K562 (cell line): ENCODE results near the gene HYOU1. TPM values are rescaled to one million over a fixed set of nuclear protein-coding genes. Genes with fewer than 3 reads are reported as not detected.
A peak's percentile ranks its signal among the peaks of the same experiment; 100 is the strongest.

Experiments
- CBX5 ChIP-seq: IDR thresholded peaks from 2 replicates; pipeline ENCODE4 v1.6.1; 2014; ENCODE audit warnings: low read depth, borderline replicate concordance
- CXXC5 ChIP-seq: fragments of 250-450 bp; sonication (Bioruptor Pico); IDR thresholded peaks from 2 replicates; pipeline ENCODE4 v1.8.0; 2022; ENCODE audit warnings: inconsistent platforms, mild to moderate bottlenecking, moderate library complexity
- GABPB2 ChIP-seq: fragments of 250-450 bp; sonication (Bioruptor Pico); conservative IDR thresholded peaks from 2 replicates; pipeline ENCODE4 v1.5.1; 2021; ENCODE audit warnings: mild to moderate bottlenecking
- HDAC8 ChIP-seq: fragments of 450-650 bp; IDR thresholded peaks from 2 replicates; pipeline ENCODE4 v1.6.1; 2016; ENCODE audit warnings: mild to moderate bottlenecking, missing genetic modification characterization, moderate library complexity, missing compliant biosample characterization
- POLR2B ChIP-seq: fragments of 450-650 bp; IDR thresholded peaks from 2 replicates; pipeline ENCODE4 v1.6.1; 2018; ENCODE audit warnings: low read depth; ENCODE audit not compliant: partially characterized antibody
- RCOR1 ChIP-seq, 2 experiments: IDR thresholded peaks; 2 replicates each; pipeline ENCODE4 v1.6.1; 2012; ENCODE audit warnings: low read depth in 2 of 2, low read length in 2 of 2, borderline replicate concordance in 1 of 2, improper control_type of control experiment in 1 of 2
- STAT6 ChIP-seq: sonication (generic); formaldehyde crosslinking; IDR thresholded peaks from 2 replicates; pipeline ENCODE4 v1.8.1; 2023; ENCODE audit warnings: mild to moderate bottlenecking, missing genetic modification reagents
- THRA ChIP-seq: fragments of 450-650 bp; IDR thresholded peaks from 2 replicates; pipeline ENCODE4 v1.6.1; 2017; ENCODE audit warnings: mild to moderate bottlenecking, moderate library complexity
- ZBTB1 ChIP-seq: sonication (generic); formaldehyde crosslinking; IDR thresholded peaks from 2 replicates; pipeline ENCODE4 v1.8.1; 2023; ENCODE audit warnings: missing genetic modification reagents, low read depth, mild to moderate bottlenecking, borderline replicate concordance
- ZBTB34 ChIP-seq: fragments of 250-450 bp; sonication (Bioruptor Pico); IDR thresholded peaks from 2 replicates; pipeline ENCODE4 v1.8.0; 2021; ENCODE audit warnings: mild to moderate bottlenecking, moderate library complexity
- ZNF217 ChIP-seq: sonication (generic); formaldehyde crosslinking; IDR thresholded peaks from 2 replicates; pipeline ENCODE4 v1.8.0; 2022; ENCODE audit warnings: mild to moderate bottlenecking, missing genetic modification reagents
- ZNF239 ChIP-seq: fragments of 250-450 bp; sonication (Bioruptor Pico); IDR thresholded peaks from 2 replicates; pipeline ENCODE4 v1.4.0; 2020; ENCODE audit warnings: mild to moderate bottlenecking
- ZNF274 ChIP-seq: IDR thresholded peaks from 2 replicates; pipeline ENCODE4 v1.6.1; 2011; ENCODE audit warnings: low read depth, mild to moderate bottlenecking, low read length, moderate library complexity, borderline replicate concordance
- ZNF609 ChIP-seq: sonication (generic); formaldehyde crosslinking; IDR thresholded peaks from 2 replicates; pipeline ENCODE4 v1.8.1; 2023; ENCODE audit warnings: missing genetic modification reagents, mild to moderate bottlenecking, borderline replicate concordance
- ZNF76 ChIP-seq: fragments of 250-450 bp; sonication (Bioruptor Pico); IDR thresholded peaks from 2 replicates; pipeline ENCODE4 v1.4.0; 2020; ENCODE audit warnings: mild to moderate bottlenecking, moderate library complexity, borderline replicate concordance
- polyA plus RNA-seq, 8 experiments: library from polyadenylated mRNA; depleted of rRNA in 4 of 8; stranded (reverse) in 5 of 8; unstranded in 3 of 8; fragments of >200 nt; fragmentation: Nextera tagmentation in 2 of 8; fragmentation: Illumina TruSeq in 1 of 8; extraction: Ambion mirVana in 2 of 8; extraction: Trizol in 1 of 8; gene quantifications; 2 replicates each; pipeline versions ENCODE4 v1.2.1 to v1.2.3, GENCODE V29; 2011 to 2014; ENCODE audit warnings: inconsistent platforms in 1 of 8, missing spikeins in 1 of 8
- total RNA-seq, 7 experiments: library from RNA; depleted of rRNA in 6 of 7; stranded (reverse); fragments of >200 nt in 6 of 7; fragmentation: Illumina TruSeq in 2 of 7; extraction: Trizol in 2 of 7; gene quantifications; 2 replicates each; pipeline versions ENCODE4 v1.2.1 to v1.2.3, GENCODE V29; 2011 to 2021; ENCODE audit warnings: low replicate concordance in 1 of 7

HYOU1 gene
- total and polyA plus RNA-seq, 9 of the 15 experiments (the other 6 are each of a cell fraction or from before 2014, with no cell fraction given): 19.5 to 197 (median 128) TPM

- TF ChIP-seq ZNF609 (CRISPR knock-in tag) (no peak), ZBTB34 (CRISPR knock-in tag) (no peak), GABPB2 (CRISPR knock-in tag) (no peak), ZNF76 (CRISPR knock-in tag) (no peak), ZNF217 (CRISPR knock-in tag) (no peak), RCOR1 (IDR thresholded peaks at IDR 0.05; ENCODE audit: borderline replicate concordance in 1 of 2, low read depth in 2 of 2, low read length in 2 of 2) (peak in 1 of 2 experiments; percentile 64; a peak in 2 of 4 replicates), ZNF239 (CRISPR knock-in tag) (no peak), CBX5 (no peak), THRA (no peak), HDAC8 (tag) (no peak), CXXC5 (CRISPR knock-in tag) (peak; percentile 75), STAT6 (CRISPR knock-in tag) (no peak), POLR2B (peak; percentile 55), ZNF274 (no peak), ZBTB1 (CRISPR knock-in tag) (no peak)
Observed at GRCh38 chr11:119067371-119068222, 10.6 kb upstream of the HYOU1 start, which contains the start of gene VPS11 (continued).
